Caco-2 (cell line): ENCODE measurements around the gene PDCD1. TPM values are rescaled to one million over a fixed set of nuclear protein-coding genes. Genes with fewer than 3 reads are reported as not detected.

ENCODE experiments used
- BruUV-seq: library from RNA; stranded (reverse); fragments of 400-500 nt; replicated peaks from 2 replicates; lab custom pipeline; 2021; lab: Mats Ljungman, UMichigan
- CTCF ChIA-PET: fragments of 300-600 bp; sonication (Branson Sonifier 250); formaldehyde crosslinking; loops from one replicate; lab custom pipeline; 2022; ENCODE audit warnings: antibody characterized with exemption; lab: Charles Lee
- POLR2A ChIA-PET: fragments of 300-600 bp; sonication (Branson Sonifier 250); formaldehyde crosslinking; loops from one replicate; lab custom pipeline; 2022; ENCODE audit warnings: antibody characterized with exemption; lab: Charles Lee
- DNase-seq, 2 experiments: peaks; one replicate each; pipeline versions ENCODE4 v3.0.0 to v3.0.0-alpha.2; 2020 to 2022
- H3K27me3 ChIP-seq: replicated peaks from 2 replicates; pipeline ENCODE4 v1.6.0; 2011; ENCODE audit warnings: low read length; ENCODE audit not compliant: control insufficient read depth, insufficient read depth
- H3K36me3 ChIP-seq: 2 replicates; pipeline ENCODE4 v1.5.1; 2011; ENCODE audit warnings: low read length; ENCODE audit not compliant: control insufficient read depth, insufficient read depth
- H3K4me1 ChIP-seq: fragments of 250-450 bp; sonication (Bioruptor Pico); 2 replicates; pipeline ENCODE4 v1.5.1; 2020; ENCODE audit warnings: mild to moderate bottlenecking
- H3K4me3 ChIP-seq: 2 replicates; pipeline ENCODE4 v1.5.1; 2011; ENCODE audit warnings: low read depth, mild to moderate bottlenecking, control low read depth, low read length
- H3K9me3 ChIP-seq: fragments of 250-450 bp; sonication (Bioruptor Pico); 2 replicates; pipeline ENCODE4 v1.5.1; 2020; ENCODE audit warnings: mild to moderate bottlenecking, moderate library complexity
- H3K27ac Mint-ChIP-seq: one replicate; pipeline ENCODE4 v1.8.0; 2022; ENCODE audit warnings: mixed read lengths; ENCODE audit not compliant: unreplicated experiment
- H3K27me3 Mint-ChIP-seq: one replicate; pipeline ENCODE4 v1.8.0; 2022; ENCODE audit warnings: mixed read lengths; ENCODE audit not compliant: insufficient read depth, unreplicated experiment
- H3K36me3 Mint-ChIP-seq: one replicate; pipeline ENCODE4 v1.8.0; 2022; ENCODE audit warnings: mild to moderate bottlenecking, mixed read lengths; ENCODE audit not compliant: insufficient read depth, unreplicated experiment
- H3K4me1 Mint-ChIP-seq: one replicate; pipeline ENCODE4 v1.8.0; 2022; ENCODE audit warnings: low read depth, mixed read lengths; ENCODE audit not compliant: unreplicated experiment
- H3K4me3 Mint-ChIP-seq: one replicate; pipeline ENCODE4 v1.8.0; 2022; ENCODE audit warnings: mild to moderate bottlenecking, moderate library complexity, mixed read lengths; ENCODE audit not compliant: unreplicated experiment
- H3K9me3 Mint-ChIP-seq: one replicate; pipeline ENCODE4 v1.8.0; 2022; ENCODE audit warnings: mixed read lengths; ENCODE audit not compliant: unreplicated experiment
- CTCF ChIP-seq, 2 experiments: fragments of 200-600 bp in 1 of 2; IDR thresholded peaks; 1 replicate in 1 of 2; 2 replicates in 1 of 2; pipeline versions ENCODE4 v1.5.1 to v1.8.0; 2011 to 2022; ENCODE audit warnings: antibody characterized with exemption in 1 of 2, control low read depth in 1 of 2, inconsistent platforms in 1 of 2, low read depth in 1 of 2, low read length in 1 of 2, mild to moderate bottlenecking in 1 of 2, moderate library complexity in 1 of 2; ENCODE audit not compliant: insufficient read depth in 1 of 2, severe bottlenecking in 1 of 2, unreplicated experiment in 1 of 2
- intact Hi-C: fragments of 100-400 bp; cut with micrococcal nuclease; formaldehyde crosslinking; loops from one replicate; pipeline ENCODE4 v1.10.0; 2022; ENCODE audit not compliant: unreplicated experiment
- total RNA-seq: library from RNA; stranded (reverse); gene quantifications from 2 replicates; pipeline ENCODE4 v1.2.3, GENCODE V29; 2022

The PDCD1 gene
- total RNA-seq, 1 experiment from 2014 or later: not detected

- no peak for DNase-seq
- no peak for TF ChIP-seq CTCF (IDR thresholded peaks at IDR 0.05; ENCODE audit: insufficient read depth in 1 of 2, low read depth in 1 of 2, low read length in 1 of 2, severe bottlenecking in 1 of 2, unreplicated experiment in 1 of 2)
- CTCF ChIA-PET: no interaction called here
- H3K4me1 ChIP-seq: no peaks in the 10 kb centered on the region
- Mint-ChIP-seq H3K36me3 (peaks cover 6% of the 10 kb centered on the region), H3K27ac (no peak overlapping the region), H3K4me3 (no peak overlapping the region), H3K27me3 (no peaks in the 10 kb centered on the region), H3K9me3 (peaks cover 9% of the 10 kb centered on the region), H3K4me1 (no peaks in the 10 kb centered on the region)
- intact Hi-C loops: no loop called here
- H3K4me3 ChIP-seq: no peak overlapping the region
- BruUV-seq: no TSS peak
- no peaks in the 10 kb centered on the region for H3K36me3 ChIP-seq
- H3K27me3 ChIP-seq: no peaks in the 10 kb centered on the region
- POLR2A ChIA-PET: no interaction called here
- H3K9me3 ChIP-seq: no peaks in the 10 kb centered on the region
Observed at GRCh38 chr2:241887806-241888522, 29.3 kb upstream of the PDCD1 start.

- Histone ChIP-seq H3K9me3 (no peaks in the 10 kb centered on the region), H3K4me3 (no peak overlapping the region), H3K36me3 (no peaks in the 10 kb centered on the region), H3K4me1 (peaks cover 3% of the 10 kb centered on the region; the same call in 1 of the 2 replicates), H3K27me3 (no peaks in the 10 kb centered on the region)
- Mint-ChIP-seq H3K9me3 (peaks cover 9% of the 10 kb centered on the region), H3K4me1 (no peaks in the 10 kb centered on the region), H3K27me3 (no peaks in the 10 kb centered on the region), H3K27ac (no peak overlapping the region), H3K36me3 (peaks cover 6% of the 10 kb centered on the region), H3K4me3 (no peak overlapping the region)
- intact Hi-C loops: no loop called here
- no peak for DNase-seq
- BruUV-seq: no TSS peak
- POLR2A ChIA-PET: no interaction called here
- CTCF ChIA-PET: interaction anchor here (0.5 kb wide), 1 partner anchor 64 kb away, joined by 3 read pairs; no protein-coding TSS in a partner anchor
- no peak for TF ChIP-seq CTCF (IDR thresholded peaks at IDR 0.05; ENCODE audit: insufficient read depth in 1 of 2, low read depth in 1 of 2, low read length in 1 of 2, severe bottlenecking in 1 of 2, unreplicated experiment in 1 of 2)
Observed at GRCh38 chr2:241886840-241887447, 28.2 kb upstream of the PDCD1 start.

GRCh38 chr2:241885946-241886643 lies 27.4 kb upstream of the PDCD1 start:
- Histone ChIP-seq H3K4me3 (no peak overlapping the region), H3K36me3 (no peaks in the 10 kb centered on the region), H3K27me3 (no peaks in the 10 kb centered on the region), H3K9me3 (no peaks in the 10 kb centered on the region), H3K4me1 (peaks cover 4% of the 10 kb centered on the region; the same call in 1 of the 2 replicates)
- no peak for DNase-seq
- ChIA-PET POLR2A (no interaction called here), CTCF (no interaction called here)
- H3K9me3 Mint-ChIP-seq: peaks cover 9% of the 10 kb centered on the region
- intact Hi-C loops: no loop called here
- no peak overlapping the region for H3K27ac Mint-ChIP-seq
- no peak for TF ChIP-seq CTCF (IDR thresholded peaks at IDR 0.05; ENCODE audit: insufficient read depth in 1 of 2, low read depth in 1 of 2, low read length in 1 of 2, severe bottlenecking in 1 of 2, unreplicated experiment in 1 of 2)
- BruUV-seq: no TSS peak
- no peaks in the 10 kb centered on the region for H3K27me3 Mint-ChIP-seq
- no peaks in the 10 kb centered on the region for H3K4me1 Mint-ChIP-seq
- H3K4me3 Mint-ChIP-seq: no peak overlapping the region
- peaks cover 13% of the 10 kb centered on the region for H3K36me3 Mint-ChIP-seq
